ENCODE results near the gene WDHD1. TPM values are rescaled to one million over a fixed set of nuclear protein-coding genes. Genes with fewer than 3 reads are reported as not detected.

WDHD1 gene
- polyA plus RNA-seq, 1 donor (not counting 4 experiments of a cell fraction or from before 2014, with no cell fraction given) = 13.0 TPM

GRCh38 chr14:54931101-54931500 lies 95.8 kb downstream of the WDHD1 start:
- dilution Hi-C loops (cut with MboI; ENCODE audit: extremely low pct_ligation_motif_present, low sequenced_read_pairs) = no loop called here
- Histone ChIP-seq H3K36me3 (ENCODE audit: control insufficient read depth in 2 of 2, extremely low read depth in 1 of 2, insufficient read depth in 2 of 2, low read length in 2 of 2) (no peaks in the 10 kb centered on the region), H4K20me1 (ENCODE audit: control insufficient read depth, extremely low read depth, insufficient read depth, low read length) (no peaks in the 10 kb centered on the region), H3K4me2 (ENCODE audit: control insufficient read depth, extremely low read depth, insufficient read depth, low read depth, low read length) (no peak overlapping the region), H3K27ac (ENCODE audit: control insufficient read depth, insufficient read depth, low read length) (no peak overlapping the region), H3K9me3 (ENCODE audit: control insufficient read depth, low read depth, low read length) (no peaks in the 10 kb centered on the region), H2AFZ (ENCODE audit: control insufficient read depth, low read length) (no peak overlapping the region), H3K4me3 (ENCODE audit: control insufficient read depth in 2 of 3, extremely low read depth in 1 of 3, insufficient read depth in 2 of 3, low read depth in 1 of 3, low read length in 3 of 3) (no peak overlapping the region), H3K9me1 (ENCODE audit: control insufficient read depth, extremely low read depth, insufficient read depth, low read length) (no peaks in the 10 kb centered on the region), H3K27me3 (ENCODE audit: control insufficient read depth, extremely low read depth, insufficient read depth, low read length) (no peaks in the 10 kb centered on the region), H3K79me2 (ENCODE audit: control insufficient read depth, insufficient read depth, low read length) (no peaks in the 10 kb centered on the region), H3K4me1 (ENCODE audit: control insufficient read depth, extremely low read depth, insufficient read depth, low read length) (no peaks in the 10 kb centered on the region), H3K9ac (ENCODE audit: control insufficient read depth, extremely low read depth, insufficient read depth, low read length) (no peak overlapping the region)
- DNase-seq (ENCODE audit: low read depth, low spot score) (no peak), FAIRE-seq (no peak)
- TF ChIP-seq, protein P1, sequence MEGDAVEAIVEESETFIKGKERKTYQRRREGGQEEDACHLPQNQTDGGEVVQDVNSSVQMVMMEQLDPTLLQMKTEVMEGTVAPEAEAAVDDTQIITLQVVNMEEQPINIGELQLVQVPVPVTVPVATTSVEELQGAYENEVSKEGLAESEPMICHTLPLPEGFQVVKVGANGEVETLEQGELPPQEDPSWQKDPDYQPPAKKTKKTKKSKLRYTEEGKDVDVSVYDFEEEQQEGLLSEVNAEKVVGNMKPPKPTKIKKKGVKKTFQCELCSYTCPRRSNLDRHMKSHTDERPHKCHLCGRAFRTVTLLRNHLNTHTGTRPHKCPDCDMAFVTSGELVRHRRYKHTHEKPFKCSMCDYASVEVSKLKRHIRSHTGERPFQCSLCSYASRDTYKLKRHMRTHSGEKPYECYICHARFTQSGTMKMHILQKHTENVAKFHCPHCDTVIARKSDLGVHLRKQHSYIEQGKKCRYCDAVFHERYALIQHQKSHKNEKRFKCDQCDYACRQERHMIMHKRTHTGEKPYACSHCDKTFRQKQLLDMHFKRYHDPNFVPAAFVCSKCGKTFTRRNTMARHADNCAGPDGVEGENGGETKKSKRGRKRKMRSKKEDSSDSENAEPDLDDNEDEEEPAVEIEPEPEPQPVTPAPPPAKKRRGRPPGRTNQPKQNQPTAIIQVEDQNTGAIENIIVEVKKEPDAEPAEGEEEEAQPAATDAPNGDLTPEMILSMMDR (optimal IDR thresholded peaks at IDR 0.05 in 1 of 3, IDR thresholded peaks at IDR 0.05 in 1 of 3, conservative IDR thresholded peaks at IDR 0.05 in 1 of 3; ENCODE audit: extremely low read depth in 1 of 3, insufficient read depth in 2 of 3, low read length in 3 of 3) = no peak
- TF ChIP-seq EZH2 (IDR thresholded peaks at IDR 0.05; ENCODE audit: low read length) = no peak

DNA sequence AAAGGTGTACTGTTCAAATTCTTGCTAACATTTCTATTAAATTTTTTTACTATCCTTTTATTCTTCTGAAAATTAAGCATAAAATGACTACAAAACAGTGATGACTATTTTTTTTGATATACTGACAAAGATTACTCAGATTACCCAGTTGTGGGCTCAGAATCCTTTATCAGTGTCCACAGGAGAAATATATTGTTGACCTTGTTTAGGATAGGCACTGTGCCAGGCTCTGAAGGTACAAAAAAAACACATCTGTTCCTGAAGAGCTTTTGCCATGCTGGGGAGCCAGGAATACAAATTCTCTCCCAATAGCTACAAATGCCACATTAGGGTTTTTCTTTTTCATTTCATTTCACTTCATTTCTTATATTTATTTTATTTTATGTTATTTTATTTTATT lies 97.3 kb downstream of the WDHD1 start:
- no peaks in the 10 kb centered on the region for H3K9me1 ChIP-seq (ENCODE audit: control insufficient read depth, extremely low read depth, insufficient read depth, low read length)
- no peaks in the 10 kb centered on the region for H3K27me3 ChIP-seq (ENCODE audit: control insufficient read depth, extremely low read depth, insufficient read depth, low read length)
- no peaks in the 10 kb centered on the region for H3K36me3 ChIP-seq (ENCODE audit: control insufficient read depth in 2 of 2, extremely low read depth in 1 of 2, insufficient read depth in 2 of 2, low read length in 2 of 2)
- no peak overlapping the region for H3K4me3 ChIP-seq (ENCODE audit: control insufficient read depth in 2 of 3, extremely low read depth in 1 of 3, insufficient read depth in 2 of 3, low read depth in 1 of 3, low read length in 3 of 3)
- TF ChIP-seq EZH2 (IDR thresholded peaks at IDR 0.05; ENCODE audit: low read length) = no peak
- TF ChIP-seq, protein P1 (optimal IDR thresholded peaks at IDR 0.05 in 1 of 3, IDR thresholded peaks at IDR 0.05 in 1 of 3, conservative IDR thresholded peaks at IDR 0.05 in 1 of 3; ENCODE audit: extremely low read depth in 1 of 3, insufficient read depth in 2 of 3, low read length in 3 of 3) = no peak
- H4K20me1 ChIP-seq (ENCODE audit: control insufficient read depth, extremely low read depth, insufficient read depth, low read length) = no peaks in the 10 kb centered on the region
- H2AFZ ChIP-seq (ENCODE audit: control insufficient read depth, low read length) = no peak overlapping the region
- dilution Hi-C loops (cut with MboI; ENCODE audit: extremely low pct_ligation_motif_present, low sequenced_read_pairs) = no loop called here
- no peak overlapping the region for H3K27ac ChIP-seq (ENCODE audit: control insufficient read depth, insufficient read depth, low read length)
- FAIRE-seq (no peak), DNase-seq (ENCODE audit: low read depth, low spot score) (no peak)
- H3K9me3 ChIP-seq (ENCODE audit: control insufficient read depth, low read depth, low read length) = no peaks in the 10 kb centered on the region
- H3K4me2 ChIP-seq (ENCODE audit: control insufficient read depth, extremely low read depth, insufficient read depth, low read depth, low read length) = no peak overlapping the region
- no peaks in the 10 kb centered on the region for H3K79me2 ChIP-seq (ENCODE audit: control insufficient read depth, insufficient read depth, low read length)
- H3K9ac ChIP-seq (ENCODE audit: control insufficient read depth, extremely low read depth, insufficient read depth, low read length) = no peak overlapping the region
- no peaks in the 10 kb centered on the region for H3K4me1 ChIP-seq (ENCODE audit: control insufficient read depth, extremely low read depth, insufficient read depth, low read length)
